ENCODE measurements around the gene SPINK4.
A peak's percentile ranks its signal among the peaks of the same experiment; 100 is the strongest.

Gene SPINK4

DNA sequence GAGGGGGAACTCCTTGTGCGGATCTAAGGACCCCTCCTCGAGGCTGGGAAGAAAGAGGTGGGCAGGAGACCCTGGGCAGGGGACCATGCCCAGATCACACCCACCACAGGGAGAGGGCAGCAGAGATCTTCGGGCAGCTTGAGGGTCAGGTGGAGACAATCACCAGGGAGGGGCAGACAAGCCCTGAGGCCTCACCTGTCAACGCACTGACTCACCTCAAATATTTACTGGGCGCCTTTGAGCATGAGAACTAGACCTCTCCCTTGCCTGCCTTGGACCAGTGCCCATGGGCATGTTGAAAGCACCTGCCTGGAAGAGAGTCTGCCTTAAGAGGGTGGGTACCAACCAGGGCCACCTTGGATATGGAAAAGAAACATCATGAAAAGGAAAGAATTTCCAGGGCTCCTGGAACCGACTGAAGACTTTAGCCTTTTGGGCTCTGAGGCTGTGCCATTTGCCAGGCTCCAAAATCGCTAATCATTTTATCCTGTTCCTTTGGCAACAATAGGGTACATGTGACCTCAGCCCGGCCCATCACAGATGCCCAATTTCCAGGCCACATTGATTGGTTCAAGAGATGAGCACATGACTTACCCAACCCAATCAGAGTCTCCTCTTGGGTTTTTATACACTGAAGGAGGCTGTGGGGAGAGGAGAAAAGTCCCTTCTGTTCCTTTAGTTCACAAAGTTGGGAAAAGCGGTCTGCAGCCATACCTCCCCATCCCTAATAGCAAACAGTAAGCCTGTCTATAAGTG is 10.4 kb upstream of the SPINK4 start:
- DNase-seq: no peak

DNA sequence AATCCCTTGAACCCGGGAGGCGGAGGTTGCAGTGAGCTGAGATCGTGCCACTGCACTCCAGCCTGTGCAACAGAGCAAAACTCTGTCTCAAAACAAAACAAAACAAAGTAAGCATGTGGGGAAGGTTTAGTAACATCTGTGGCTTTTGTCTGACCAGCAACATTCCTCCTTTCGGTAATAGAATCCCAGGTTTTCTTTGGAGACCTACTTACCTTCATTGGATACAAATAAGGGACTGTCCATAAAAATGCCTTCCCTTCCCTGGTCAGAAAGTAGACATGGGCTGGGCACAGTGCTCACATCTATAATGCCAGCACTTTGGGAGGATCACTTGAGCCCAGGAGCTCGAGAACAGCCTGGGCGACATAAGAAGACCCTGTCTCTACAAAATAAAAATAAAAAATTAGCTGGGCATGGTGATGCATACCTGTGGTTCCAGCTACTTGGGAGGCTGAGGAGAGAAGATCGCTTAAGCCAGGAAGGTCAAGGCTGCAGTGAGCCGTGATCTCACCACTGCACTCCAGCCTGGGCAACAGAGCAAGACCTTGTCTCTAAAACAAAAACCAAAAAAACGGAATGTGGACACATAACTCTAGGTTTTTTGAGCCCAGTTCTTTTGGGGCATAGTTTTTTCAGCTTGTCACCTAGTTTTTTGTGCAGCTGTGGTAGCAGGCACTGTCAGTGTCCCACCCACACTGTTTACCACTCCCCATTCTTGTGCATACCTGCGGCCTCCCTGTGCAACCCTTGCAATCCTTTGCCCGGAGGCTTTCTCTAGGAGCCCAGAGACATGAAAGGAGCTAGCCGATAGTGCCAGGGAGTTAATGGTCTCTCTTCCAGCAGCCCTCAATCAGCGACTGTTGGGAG is 9.0 kb upstream of the SPINK4 start:
- DNase-seq: no peak

DNA sequence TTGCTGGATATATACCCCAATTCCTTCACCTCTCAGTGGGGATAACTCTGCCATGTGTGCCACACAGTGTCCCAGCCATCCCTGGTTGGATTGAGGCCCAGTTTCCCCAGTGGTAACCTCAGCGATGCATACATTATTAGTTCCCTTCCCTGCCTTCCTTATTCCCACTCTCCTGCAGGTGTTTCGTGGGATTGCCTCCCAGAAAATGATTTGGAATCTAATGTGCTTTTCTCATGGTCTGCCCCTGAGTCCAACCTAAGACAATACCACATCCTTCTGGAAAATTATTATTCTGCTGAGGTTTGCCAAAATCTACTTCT is 8.4 kb upstream of the SPINK4 start:
- DNase-seq: no peak

DNA sequence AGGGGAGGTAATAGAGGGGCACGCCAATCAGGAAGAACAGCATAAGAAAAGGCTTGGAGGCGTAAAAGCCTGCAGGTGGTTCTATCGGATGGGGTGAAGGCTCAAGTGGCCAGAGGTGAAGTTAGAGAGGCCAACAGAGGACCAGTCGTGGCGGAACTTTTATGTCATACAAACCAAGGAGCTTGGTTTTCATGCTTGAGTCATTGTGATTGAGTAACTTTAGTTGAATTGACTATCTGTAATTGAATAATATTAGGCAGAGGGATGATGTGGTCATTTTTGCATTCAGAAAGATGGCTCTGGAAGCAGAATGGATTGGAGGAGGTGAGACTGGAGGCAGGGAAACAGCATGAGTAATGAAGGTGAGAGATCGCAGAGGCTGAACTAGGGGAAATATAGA is 7.2 kb upstream of the SPINK4 start:
- no peak for DNase-seq

DNA sequence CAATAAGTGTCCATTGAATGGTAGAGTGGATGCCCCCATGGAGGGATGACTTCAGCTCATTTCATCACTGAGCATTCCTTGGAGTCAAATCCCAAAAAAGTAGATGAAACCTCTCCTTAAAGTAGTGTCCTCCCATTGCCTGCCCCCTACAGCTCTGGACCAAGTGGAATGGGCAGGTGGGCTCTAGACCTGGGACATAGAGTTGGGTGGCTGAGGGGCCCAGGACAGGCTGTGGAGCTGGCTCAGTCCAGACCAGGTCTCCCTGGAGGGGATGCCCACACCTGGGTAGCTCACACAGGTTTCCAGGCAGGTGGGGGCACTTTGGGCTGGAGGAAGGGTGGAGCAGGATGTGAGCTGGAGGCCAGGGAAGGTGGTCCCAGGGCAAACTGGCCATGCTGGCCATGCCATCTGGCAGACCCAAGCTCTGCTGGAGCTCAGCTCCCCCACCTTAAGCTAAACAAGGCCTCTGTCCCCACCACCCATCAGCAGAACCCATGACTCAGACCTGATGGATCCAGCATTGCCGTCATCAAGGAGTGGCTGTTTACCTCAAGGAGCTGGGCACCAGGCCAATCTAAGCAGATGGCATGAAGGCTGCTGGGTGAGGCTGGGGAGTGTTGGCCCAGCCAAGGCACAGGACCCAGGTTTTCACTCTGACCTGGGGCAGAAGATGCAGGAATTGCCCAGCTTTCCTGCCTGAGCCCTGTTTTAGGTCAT is 6.2 kb upstream of the SPINK4 start:
- DNase-seq: peak in 2 of 56 donors; percentile 5 to 7

DNA sequence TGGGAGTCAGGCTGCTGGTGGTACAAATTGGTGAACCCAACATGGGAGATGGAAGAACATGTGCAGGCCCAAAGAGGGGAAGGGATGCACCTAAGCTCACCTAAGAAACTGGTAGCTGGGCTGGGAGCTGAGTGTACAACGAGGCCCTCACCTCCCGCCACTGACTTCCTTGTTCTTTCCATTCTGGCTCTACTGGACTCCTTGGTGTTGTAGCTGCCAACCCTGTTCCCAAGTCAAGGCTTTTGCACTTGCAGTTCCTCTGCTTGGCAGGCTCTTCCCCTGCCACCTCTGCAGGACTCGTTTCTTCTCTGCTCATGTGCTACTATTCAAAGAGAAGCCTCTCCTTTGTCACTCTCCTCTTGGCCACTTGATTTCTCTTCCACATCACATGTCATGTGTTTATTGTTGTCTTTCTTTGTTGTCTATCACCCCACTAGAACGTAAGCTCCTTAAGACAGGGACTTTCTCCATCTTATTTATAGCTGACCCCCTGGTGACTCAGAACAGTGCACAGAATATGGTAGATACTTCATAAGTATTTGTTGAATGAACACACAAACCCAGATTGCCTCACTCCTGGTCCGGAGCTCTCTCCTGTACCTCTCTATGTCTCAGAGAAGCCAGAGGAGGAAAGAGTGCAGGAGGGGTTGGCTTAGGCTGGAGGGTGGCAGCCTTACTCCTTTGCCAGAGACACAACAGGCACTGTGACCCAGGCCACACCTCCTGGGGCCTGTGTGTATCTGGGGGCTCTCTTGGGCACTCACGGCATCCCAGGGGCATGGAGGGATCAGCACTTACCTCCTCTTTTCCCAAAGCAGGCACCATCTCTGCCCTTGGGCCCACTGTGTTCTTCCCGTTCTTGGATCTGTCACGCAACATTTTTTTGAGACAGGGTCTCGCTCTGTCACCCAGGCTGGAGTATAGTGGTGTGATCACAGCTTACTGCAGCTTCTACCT is 5.2 kb upstream of the SPINK4 start:
- no peak for DNase-seq

DNA sequence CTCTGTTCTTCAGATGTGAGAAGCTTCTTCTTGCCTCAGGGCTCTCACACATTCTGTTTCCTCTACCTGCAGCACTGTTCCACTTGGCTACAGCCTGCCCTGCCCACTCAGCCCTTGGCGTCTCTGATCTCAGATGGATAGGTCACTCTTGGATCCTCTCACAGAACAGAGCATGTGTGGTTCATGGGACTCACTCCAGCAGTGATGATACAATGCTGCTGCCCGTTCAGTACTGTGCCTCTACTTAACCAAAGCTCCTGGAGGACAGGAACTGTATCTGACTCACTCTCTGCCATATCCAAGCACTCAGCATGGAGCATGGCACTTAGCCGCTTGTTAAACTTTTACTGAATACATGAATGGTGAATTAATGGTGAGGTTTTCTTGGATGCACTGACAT is 3.4 kb upstream of the SPINK4 start:
- no peak for DNase-seq

DNA sequence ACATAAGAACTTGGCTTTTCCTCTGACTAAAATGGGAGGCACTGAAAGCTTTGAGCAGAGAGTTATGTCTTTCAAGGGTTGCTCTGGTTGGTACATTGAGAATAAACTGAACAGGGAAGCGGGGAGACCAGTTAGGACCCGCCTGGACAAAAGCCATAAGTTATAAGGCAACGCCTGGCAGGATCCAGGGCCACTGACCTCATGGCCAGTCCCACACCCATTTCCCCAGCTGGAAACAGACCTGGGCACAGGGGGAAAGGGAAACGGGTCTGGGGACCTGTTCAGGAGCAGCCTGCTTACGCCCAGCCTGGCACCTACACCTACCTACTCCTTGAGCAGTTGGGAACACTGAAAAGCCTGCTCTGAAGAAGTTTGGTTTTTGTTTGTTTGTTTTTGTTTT is 1.3 kb downstream of the SPINK4 start:
- no peak for DNase-seq

DNA sequence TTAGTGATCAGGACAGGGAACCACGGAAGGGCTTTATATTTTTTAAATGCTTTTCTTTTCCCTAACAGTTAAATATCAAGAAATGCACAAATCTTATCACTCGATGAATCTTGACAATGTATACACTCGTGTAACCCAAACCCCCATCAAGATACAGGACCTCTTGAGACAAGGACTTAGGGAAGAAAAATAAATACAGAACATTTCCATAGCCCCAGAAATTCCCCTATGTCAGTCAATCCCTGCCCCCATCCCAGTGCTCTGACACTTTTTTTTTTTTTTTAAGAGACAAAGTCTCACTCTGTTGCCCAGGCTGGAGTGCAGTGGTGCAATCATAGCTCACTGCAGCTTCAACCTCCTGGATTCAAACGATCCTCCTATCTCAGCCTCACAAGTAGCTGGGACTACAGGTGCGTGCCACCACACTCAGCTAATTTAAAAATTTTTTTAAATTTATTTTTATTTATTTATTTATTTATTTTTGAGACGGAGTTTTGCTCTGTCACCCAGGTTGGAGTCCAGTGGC is 2.7 kb downstream of the SPINK4 start:
- no peak for DNase-seq

DNA sequence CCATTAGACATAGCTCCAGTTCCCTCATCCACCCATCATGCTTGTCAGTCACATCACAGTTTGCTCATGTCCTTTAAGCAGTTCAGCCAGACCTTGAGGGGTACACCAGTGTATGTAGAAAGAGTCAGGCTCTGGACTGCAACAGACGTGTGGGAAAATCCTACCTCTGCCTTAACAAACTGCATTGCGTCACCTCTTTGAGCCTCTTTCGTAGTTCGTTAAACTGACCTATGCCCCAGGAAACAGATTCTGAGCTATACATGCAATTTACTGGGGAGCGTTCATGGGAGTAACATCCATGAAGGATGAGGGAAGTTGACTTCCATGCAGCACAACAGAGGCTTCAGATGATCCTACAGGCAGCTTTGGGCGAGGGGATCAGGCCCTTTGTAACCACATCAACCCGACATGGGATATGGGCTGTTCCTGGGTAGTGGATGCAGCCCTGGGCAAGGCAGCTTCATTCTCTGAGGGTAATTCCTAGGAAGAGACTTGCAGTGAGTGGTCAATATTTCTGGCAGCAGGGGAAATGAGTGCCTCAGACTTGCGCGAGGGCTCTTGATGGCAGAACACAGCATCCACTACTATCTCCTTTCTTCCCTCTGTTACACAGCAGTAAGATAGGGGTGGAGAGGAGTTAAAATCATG is 4.3 kb downstream of the SPINK4 start:
- no peak for DNase-seq

DNA sequence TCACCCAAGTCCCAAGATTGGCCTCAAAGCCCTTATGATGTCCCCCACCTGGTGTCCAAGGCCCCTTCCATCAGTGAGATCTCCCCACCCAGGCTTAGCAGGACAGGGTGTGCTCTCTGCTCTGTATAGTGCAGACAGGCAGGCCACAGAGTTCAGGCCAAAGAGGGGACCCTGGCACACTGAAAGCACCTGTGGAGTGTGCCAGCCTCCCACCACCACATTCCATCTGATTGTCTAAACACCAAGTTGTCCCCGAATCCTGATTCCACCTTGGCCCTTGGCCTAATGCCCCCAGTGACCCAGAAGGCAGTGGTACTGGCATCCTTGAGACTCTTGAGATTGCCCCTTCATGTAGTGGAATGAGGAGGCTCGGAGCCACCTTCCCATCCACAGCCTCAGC is 5.4 kb downstream of the SPINK4 start:
- DNase-seq: no peak

DNA sequence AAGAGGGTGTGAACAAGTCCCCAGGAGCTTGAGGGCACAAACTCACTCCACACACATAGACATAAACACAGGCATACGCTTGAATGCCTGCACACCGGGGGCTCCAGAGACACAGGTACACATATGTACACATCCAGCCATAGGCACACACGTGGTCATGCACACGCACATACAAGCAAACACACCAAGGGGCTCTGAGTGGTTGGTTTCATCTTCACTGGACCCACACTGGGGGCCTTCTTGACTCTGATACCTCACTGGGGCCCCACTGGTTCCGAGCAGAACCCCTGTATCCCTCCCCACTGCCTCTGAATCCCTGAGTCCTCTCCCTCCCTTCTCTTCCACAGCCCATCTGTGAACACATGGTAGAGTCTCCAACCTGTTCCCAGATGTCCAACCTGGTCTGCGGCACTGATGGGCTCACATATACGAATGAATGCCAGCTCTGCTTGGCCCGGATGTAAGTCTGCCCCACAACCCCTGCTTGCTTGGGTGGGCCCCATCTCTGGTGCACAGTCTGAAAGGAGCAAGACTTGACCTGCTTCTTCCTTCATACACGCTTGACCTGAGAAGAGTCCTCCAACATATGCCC is 6.4 kb downstream of the SPINK4 start:
- no peak for DNase-seq

DNA sequence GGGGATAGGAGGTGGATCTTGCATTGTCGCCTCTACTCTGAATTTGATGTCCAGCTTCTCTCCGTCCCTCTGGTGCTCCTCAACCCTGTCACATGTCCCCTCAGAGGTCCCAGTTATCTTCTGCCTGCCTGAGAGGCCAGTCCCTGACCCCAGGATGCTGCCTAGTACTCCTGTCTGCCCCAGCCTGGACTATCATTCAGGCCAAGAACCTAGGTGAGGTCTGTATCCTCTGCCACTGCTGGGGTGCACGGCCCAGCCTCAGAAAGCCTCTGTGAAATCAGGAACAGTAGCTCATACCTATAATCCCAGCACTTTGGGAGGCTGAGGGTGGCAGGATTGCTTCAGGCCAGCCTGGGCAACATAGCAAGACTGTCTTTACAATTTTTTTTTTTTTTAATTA is 8.6 kb downstream of the SPINK4 start:
- no peak for DNase-seq

DNA sequence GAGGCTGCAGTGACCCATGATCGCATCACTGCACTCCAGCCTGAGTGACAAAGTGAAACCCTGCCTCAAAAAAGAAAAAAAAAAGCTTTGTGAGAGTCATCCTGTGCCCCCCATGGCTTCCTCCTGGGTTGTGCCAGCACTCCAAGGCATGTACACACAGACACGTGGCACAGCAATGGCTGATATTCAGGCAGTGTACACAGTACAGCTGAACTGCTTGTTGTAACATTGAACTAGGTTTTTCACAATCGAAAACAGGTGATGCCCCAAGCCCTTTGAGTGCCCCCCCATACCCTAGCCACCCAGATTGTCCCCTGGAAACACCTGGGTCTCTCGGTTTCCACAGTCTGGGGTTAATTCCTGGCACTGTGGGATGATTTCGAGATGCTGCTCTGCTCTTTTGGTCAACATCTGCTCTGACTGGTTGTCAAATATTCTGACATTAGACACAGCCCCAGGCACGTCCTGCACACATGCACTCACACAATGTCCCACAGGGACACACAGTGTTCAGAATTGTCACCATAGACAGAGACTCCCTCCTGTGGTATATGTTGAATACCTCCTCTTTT is 9.2 kb downstream of the SPINK4 start:
- DNase-seq: no peak

DNA sequence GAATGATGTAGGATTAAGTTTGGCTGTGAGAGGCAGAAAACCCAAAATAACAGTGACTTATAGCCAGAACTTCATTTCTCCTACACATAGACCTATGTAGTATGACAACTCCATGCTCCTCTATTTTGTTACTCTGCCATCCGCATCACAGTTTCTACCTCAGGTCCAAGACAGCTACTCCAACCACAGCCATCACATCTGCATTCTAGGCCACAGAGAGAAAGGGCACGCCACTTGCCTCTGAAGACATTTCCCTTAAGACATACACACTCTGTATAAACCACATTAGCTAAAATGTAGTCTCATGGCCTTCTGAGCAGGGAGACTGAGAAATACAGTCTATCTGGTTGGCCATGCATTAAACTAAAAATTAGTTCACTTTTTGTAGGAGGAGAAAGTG is 10.0 kb downstream of the SPINK4 start:
- DNase-seq: no peak

DNA sequence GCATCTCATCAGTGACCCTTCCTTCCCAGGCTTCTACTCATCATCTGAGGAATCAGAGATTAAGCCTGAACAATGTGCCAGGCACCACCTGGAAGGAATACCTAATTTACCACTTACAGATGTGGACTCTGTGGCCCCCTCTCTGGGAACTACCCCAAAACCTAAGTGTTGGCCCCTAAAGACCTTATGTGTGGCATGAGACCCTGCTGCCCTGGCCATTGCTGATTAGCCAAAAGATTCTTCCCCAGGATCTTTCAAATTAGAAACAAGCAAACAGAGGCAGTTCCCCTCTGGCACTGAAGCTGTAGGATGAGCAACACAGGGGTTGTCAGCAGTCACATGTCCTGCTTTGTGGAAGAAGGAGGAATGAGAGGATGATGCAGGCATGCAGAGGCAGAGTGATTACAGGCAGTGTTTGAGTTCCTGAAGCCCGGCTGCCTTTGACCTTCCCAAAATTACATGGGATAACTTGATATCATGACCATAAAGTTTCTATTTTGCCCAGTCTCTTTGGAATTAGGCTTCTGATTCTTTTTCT is 10.6 kb downstream of the SPINK4 start:
- DNase-seq: no peak

DNA sequence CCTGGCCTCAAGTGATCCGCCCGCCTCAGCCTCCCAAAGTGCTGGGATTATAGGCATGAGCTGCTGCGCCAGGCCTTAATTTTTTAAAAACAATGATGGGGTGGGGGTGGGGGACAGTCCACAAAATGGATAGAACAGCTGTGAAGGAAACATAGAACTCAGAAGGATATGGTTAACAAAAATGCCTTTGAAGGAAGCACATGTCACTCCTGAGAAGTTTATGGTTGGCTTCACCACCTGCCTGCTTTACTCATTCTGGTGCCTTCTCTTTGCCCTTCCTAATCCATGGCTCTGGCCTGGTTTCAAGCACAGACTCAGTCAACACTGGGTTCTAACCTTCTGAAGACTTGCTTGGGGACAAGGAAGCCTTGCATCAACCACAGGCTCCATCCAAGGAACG is 14.2 kb downstream of the SPINK4 start:
- no peak for DNase-seq

DNA sequence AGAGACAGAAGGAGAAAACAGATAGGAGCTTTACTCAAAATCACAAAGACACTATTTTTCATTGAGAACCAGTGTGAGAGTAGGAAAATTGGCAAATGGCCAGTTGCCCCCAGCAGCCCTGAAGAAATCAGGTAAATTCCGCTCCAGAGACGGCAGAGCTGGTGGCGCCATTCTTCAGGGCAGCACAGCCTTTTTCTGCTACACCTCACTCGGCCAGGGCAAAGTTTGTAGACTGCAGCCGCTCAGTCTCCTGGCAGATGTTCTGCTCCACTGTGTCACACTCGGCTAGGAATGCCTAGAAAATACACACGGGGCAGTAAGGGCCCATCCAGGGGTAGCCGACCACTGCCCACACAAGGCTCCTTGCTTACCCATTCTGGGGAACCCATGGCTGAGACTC is 15.0 kb downstream of the SPINK4 start:
- no peak for DNase-seq

DNA sequence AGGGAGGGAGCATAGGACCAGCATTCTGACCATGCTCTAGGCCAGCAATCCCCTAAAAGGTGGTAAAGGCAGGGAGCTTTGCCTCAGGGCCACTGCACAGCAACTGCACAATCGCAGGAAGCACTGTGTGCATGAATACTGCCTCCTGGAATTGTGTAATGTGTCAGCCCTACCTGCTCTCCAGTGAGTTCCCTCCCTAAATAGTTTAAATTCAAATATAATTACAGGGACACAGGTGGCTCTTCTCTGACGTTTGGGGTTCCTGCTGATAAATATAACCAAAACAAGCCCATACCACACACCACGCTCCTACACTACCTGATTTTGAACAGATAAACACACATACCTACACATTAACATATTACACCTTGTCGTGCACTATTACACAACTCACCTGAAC is 15.5 kb downstream of the SPINK4 start:
- no peak for DNase-seq

Data from amygdala (tissue), 56 donors.